Upper lobe of left lung (tissue), 6 donors: ENCODE results near the gene ERC1. TPM values are rescaled to one million over a fixed set of nuclear protein-coding genes. Genes with fewer than 3 reads are reported as not detected.
A peak's percentile ranks its signal among the peaks of the same experiment; 100 is the strongest.

Source experiments
- ATAC-seq, 2 donors: fragments of 200-7000 bp; cut with Tn5 transposase; one replicate each; pipeline ENCODE4 v1.9.1; 2022; ENCODE audit warnings: mild to moderate bottlenecking in 2 of 2, moderate library complexity in 2 of 2; ENCODE audit not compliant: low FRiP score in 2 of 2
- DNase-seq, 2 donors: peaks; one replicate each; pipeline ENCODE4 v3.0.0-alpha.2; 2019 to 2020
- H3K27ac ChIP-seq, 4 donors: fragments of 200-600 bp; sonication (generic); one replicate each; pipeline ENCODE4 v1.5.1; 2016 to 2019
- H3K27me3 ChIP-seq, 4 donors: fragments of 200-600 bp; sonication (generic); one replicate each; pipeline ENCODE4 v1.5.1; 2017 to 2019
- H3K36me3 ChIP-seq, 4 donors: fragments of 200-600 bp; sonication (generic); one replicate each; pipeline ENCODE4 v1.5.1; 2016 to 2019
- H3K4me1 ChIP-seq, 4 donors: fragments of 200-600 bp; sonication (generic); one replicate each; pipeline ENCODE4 v1.5.1; 2018 to 2019
- H3K4me3 ChIP-seq, 4 donors: fragments of 200-600 bp; sonication (generic); one replicate each; pipeline ENCODE4 v1.5.1; 2017 to 2019; ENCODE audit warnings: mild to moderate bottlenecking in 2 of 4, moderate library complexity in 1 of 4
- H3K9me3 ChIP-seq, 4 donors: fragments of 200-600 bp; sonication (generic); one replicate each; pipeline ENCODE4 v1.5.1; 2018 to 2019
- EP300 ChIP-seq, 4 donors: sonication (generic); formaldehyde crosslinking; IDR thresholded peaks; one replicate each; pipeline ENCODE4 v1.5.1; 2017; ENCODE audit warnings: antibody characterized with exemption in 4 of 4, control low read depth in 2 of 4
- POLR2A ChIP-seq, 4 donors: fragments of 450-650 bp; IDR thresholded peaks; one replicate each; pipeline ENCODE4 v1.5.1; 2016 to 2017; ENCODE audit warnings: antibody characterized with exemption in 4 of 4, mild to moderate bottlenecking in 2 of 4
- POLR2AphosphoS5 ChIP-seq, 2 donors: sonication (generic); formaldehyde crosslinking; IDR thresholded peaks; one replicate each; pipeline ENCODE4 v1.5.1; 2017; ENCODE audit warnings: antibody characterized with exemption in 2 of 2
- WGBS, 2 donors: methylation state at CpG; one replicate each; pipeline ENCODE4 v1.1.5; 2017 to 2018; 5-methylcytosine and 5-hydroxymethylcytosine counted together
- total RNA-seq, 6 donors: library from RNA; depleted of rRNA in 4 of 6; stranded (reverse); fragments of >200 nt in 4 of 6; gene quantifications; one replicate each; pipeline versions ENCODE4 v1.1.0 to v1.2.1, GENCODE V29; 2016 to 2021
- TF ChIP-seq, protein P1 (sequence below), 6 experiments: fragments of 450-650 bp in 4 of 6; fragments of 200-600 bp in 2 of 6; sonication (generic) in 2 of 6; IDR thresholded peaks; one replicate each; pipeline ENCODE4 v1.5.1; 2016 to 2019; ENCODE audit warnings: antibody characterized with exemption in 6 of 6
- donor health status: DM: no; HTN: no; CAD: no; lungs with moderate emphysema.
- donor health status: DM: no; HTN: yes; CAD: no; lungs with severe emphysema.

ERC1 gene
- total RNA-seq, 6 donors from 2014 or later: 37.7 to 158 (median 60.1) TPM

DNA sequence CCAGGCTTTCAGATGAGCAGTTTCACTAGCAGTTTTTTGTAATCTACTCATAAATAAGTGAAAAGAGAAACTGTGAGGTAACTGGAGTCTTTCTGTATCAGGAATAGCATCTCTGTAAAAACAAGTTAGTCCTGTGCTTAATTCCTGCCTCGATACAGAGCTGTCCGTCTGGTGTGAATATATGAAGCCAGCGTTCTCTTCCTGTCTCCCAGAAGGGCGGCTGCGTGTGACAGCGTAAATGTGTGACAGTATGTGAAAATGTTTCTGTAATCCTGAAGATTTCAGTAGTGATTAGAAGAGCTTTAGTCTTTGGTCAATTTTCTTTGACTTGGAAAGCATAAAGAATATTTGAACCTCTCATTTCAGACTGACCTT is 453.1 kb downstream of the ERC1 start:
- H3K4me3 ChIP-seq: no peak overlapping the region
- peaks cover 0 to 11% (median 4%) of the 10 kb centered on the region in 4 donors for H3K36me3 ChIP-seq
- no peaks in the 10 kb centered on the region for H3K27me3 ChIP-seq
- ATAC-seq (peak in 1 of 2 donors; percentile 31), DNase-seq (no peak)
- 89 to 94% methylated on average over 6 of the region's 6 CpGs for WGBS, 2 donors
- no peaks in the 10 kb centered on the region for H3K4me1 ChIP-seq
- H3K9me3 ChIP-seq: no peaks in the 10 kb centered on the region
- H3K27ac ChIP-seq: no peak overlapping the region
- no peak for TF ChIP-seq EP300 (IDR thresholded peaks at IDR 0.05)
- no peak for TF ChIP-seq POLR2AphosphoS5 (IDR thresholded peaks at IDR 0.05)
- TF ChIP-seq, protein P1, sequence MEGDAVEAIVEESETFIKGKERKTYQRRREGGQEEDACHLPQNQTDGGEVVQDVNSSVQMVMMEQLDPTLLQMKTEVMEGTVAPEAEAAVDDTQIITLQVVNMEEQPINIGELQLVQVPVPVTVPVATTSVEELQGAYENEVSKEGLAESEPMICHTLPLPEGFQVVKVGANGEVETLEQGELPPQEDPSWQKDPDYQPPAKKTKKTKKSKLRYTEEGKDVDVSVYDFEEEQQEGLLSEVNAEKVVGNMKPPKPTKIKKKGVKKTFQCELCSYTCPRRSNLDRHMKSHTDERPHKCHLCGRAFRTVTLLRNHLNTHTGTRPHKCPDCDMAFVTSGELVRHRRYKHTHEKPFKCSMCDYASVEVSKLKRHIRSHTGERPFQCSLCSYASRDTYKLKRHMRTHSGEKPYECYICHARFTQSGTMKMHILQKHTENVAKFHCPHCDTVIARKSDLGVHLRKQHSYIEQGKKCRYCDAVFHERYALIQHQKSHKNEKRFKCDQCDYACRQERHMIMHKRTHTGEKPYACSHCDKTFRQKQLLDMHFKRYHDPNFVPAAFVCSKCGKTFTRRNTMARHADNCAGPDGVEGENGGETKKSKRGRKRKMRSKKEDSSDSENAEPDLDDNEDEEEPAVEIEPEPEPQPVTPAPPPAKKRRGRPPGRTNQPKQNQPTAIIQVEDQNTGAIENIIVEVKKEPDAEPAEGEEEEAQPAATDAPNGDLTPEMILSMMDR (IDR thresholded peaks at IDR 0.05): no peak
- no peak for TF ChIP-seq POLR2A (IDR thresholded peaks at IDR 0.05)

- Histone ChIP-seq H3K4me3 (no peak overlapping the region), H3K4me1 (no peaks in the 10 kb centered on the region), H3K9me3 (no peaks in the 10 kb centered on the region), H3K36me3 (peaks cover 0 to 11% (median 4%) of the 10 kb centered on the region in 4 donors), H3K27me3 (no peaks in the 10 kb centered on the region), H3K27ac (no peak overlapping the region)
- no peak for DNase-seq
- WGBS, 2 donors: 67 to 84% methylated on average over 3 of the region's 3 CpGs
- TF ChIP-seq, protein P1 (IDR thresholded peaks at IDR 0.05): no peak
- TF ChIP-seq POLR2A (IDR thresholded peaks at IDR 0.05) (no peak), POLR2AphosphoS5 (IDR thresholded peaks at IDR 0.05) (no peak), EP300 (IDR thresholded peaks at IDR 0.05) (no peak)
- ATAC-seq: no peak
Observed at GRCh38 chr12:1445807-1446206, 454.8 kb downstream of the ERC1 start.

GRCh38 chr12:1448336-1448735 is 457.3 kb downstream of the ERC1 start:
- no peak for DNase-seq
- Histone ChIP-seq H3K27me3 (no peaks in the 10 kb centered on the region), H3K36me3 (peaks cover 0 to 11% (median 4%) of the 10 kb centered on the region in 4 donors), H3K4me3 (no peak overlapping the region), H3K27ac (no peak overlapping the region), H3K9me3 (no peaks in the 10 kb centered on the region), H3K4me1 (no peaks in the 10 kb centered on the region)
- WGBS, 2 donors: 84 to 86% methylated on average over 4 of the region's 4 CpGs
- ATAC-seq: no peak
- TF ChIP-seq POLR2A (IDR thresholded peaks at IDR 0.05) (no peak), POLR2AphosphoS5 (IDR thresholded peaks at IDR 0.05) (no peak), EP300 (IDR thresholded peaks at IDR 0.05) (no peak)
- TF ChIP-seq, protein P1 (IDR thresholded peaks at IDR 0.05): no peak

DNA sequence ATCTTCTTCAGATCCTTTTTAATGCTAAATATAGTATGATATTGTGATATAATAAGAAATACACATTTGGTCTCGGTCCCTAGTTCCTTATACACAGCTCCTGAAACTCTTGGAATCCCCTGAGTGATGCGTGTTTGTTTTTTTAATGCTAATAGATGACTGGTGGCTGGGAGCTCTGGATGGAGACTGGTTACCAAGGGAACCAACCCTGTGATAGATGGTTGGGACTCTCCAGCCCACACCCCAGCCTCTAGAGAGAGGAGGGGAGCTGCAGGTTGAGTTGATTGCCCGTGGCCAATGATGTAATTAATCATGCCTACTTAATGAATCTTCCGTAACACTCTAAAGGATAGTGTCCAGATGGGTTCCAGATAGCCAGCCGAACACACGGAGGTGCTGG is 462.8 kb downstream of the ERC1 start:
- no peak overlapping the region for H3K4me3 ChIP-seq
- WGBS, 2 donors: 95 to 97% methylated on average over 6 of the region's 6 CpGs
- H3K36me3 ChIP-seq: peaks cover 0 to under 1% (median 0%) of the 10 kb centered on the region in 4 donors
- H3K27ac ChIP-seq: no peak overlapping the region
- no peaks in the 10 kb centered on the region for H3K9me3 ChIP-seq
- ATAC-seq: no peak
- TF ChIP-seq EP300 (IDR thresholded peaks at IDR 0.05): no peak
- no peak for TF ChIP-seq POLR2AphosphoS5 (IDR thresholded peaks at IDR 0.05)
- TF ChIP-seq, protein P1 (IDR thresholded peaks at IDR 0.05): no peak
- no peak for TF ChIP-seq POLR2A (IDR thresholded peaks at IDR 0.05)
- no peak for DNase-seq
- no peaks in the 10 kb centered on the region for H3K4me1 ChIP-seq
- no peaks in the 10 kb centered on the region for H3K27me3 ChIP-seq

GRCh38 chr12:1456885-1457284 is 465.9 kb downstream of the ERC1 start:
- WGBS, 2 donors: 96 to 98% methylated on average over 7 of the region's 7 CpGs
- no peak for ATAC-seq
- H3K4me1 ChIP-seq: no peaks in the 10 kb centered on the region

More at GRCh38 chr12:1456885-1457284, 465.9 kb downstream of the ERC1 start:
- TF ChIP-seq, protein P1 (IDR thresholded peaks at IDR 0.05): no peak
- TF ChIP-seq POLR2A (IDR thresholded peaks at IDR 0.05) (no peak), POLR2AphosphoS5 (IDR thresholded peaks at IDR 0.05) (no peak), EP300 (IDR thresholded peaks at IDR 0.05) (no peak)
- no peaks in the 10 kb centered on the region for H3K27me3 ChIP-seq
- no peaks in the 10 kb centered on the region for H3K36me3 ChIP-seq
- no peak overlapping the region for H3K27ac ChIP-seq
- H3K4me3 ChIP-seq: no peak overlapping the region
- H3K9me3 ChIP-seq: no peaks in the 10 kb centered on the region
- no peak for DNase-seq
